ENCODE results near the gene CDHR5.
"Not testable (repeated sequence)": the region's sequence is repeated elsewhere in the genome, so short reads cannot be mapped to it uniquely, and the experiment has no call there.

CDHR5 gene

GRCh38 chr11:624705-625635, at the start of gene CDHR5:
Gene CDHR5, minus strand, starts transcription at chr11:624955. Its CDS starts 53 bp downstream, at chr11:624902.
- no peak for DNase-seq (ENCODE audit: low read depth in 4 of 4, low spot score in 1 of 4)

GRCh38 chr11:674406-674805, 49.7 kb upstream of the CDHR5 start:
- DNase-seq (ENCODE audit: low read depth in 4 of 4, low spot score in 1 of 4): no peak

- no peak for DNase-seq (ENCODE audit: low read depth in 4 of 4, low spot score in 1 of 4)
Measured at GRCh38 chr11:673866-674265, 49.1 kb upstream of the CDHR5 start.

GRCh38 chr11:665704-666281, 41.0 kb upstream of the CDHR5 start:
- DNase-seq (ENCODE audit: low read depth in 4 of 4, low spot score in 1 of 4): no peak

GRCh38 chr11:665062-665703, 40.4 kb upstream of the CDHR5 start:
- DNase-seq (ENCODE audit: low read depth in 4 of 4, low spot score in 1 of 4): no peak

- DNase-seq (ENCODE audit: low read depth in 4 of 4, low spot score in 1 of 4): no peak
Measured at GRCh38 chr11:662689-663274, 38.0 kb upstream of the CDHR5 start.

GRCh38 chr11:660681-661444, 36.1 kb upstream of the CDHR5 start:
- no peak for DNase-seq (ENCODE audit: low read depth in 4 of 4, low spot score in 1 of 4)

- no peak for DNase-seq (ENCODE audit: low read depth in 4 of 4, low spot score in 1 of 4)
Measured at GRCh38 chr11:660281-660680, 35.5 kb upstream of the CDHR5 start.

- DNase-seq (ENCODE audit: low read depth in 4 of 4, low spot score in 1 of 4): no peak
Measured at GRCh38 chr11:659532-660085, 34.9 kb upstream of the CDHR5 start.

GRCh38 chr11:657691-658126, 33.0 kb upstream of the CDHR5 start:
- DNase-seq (ENCODE audit: low read depth in 4 of 4, low spot score in 1 of 4): no peak

- DNase-seq (ENCODE audit: low read depth in 4 of 4, low spot score in 1 of 4): no peak
Measured at GRCh38 chr11:656866-657265, 32.1 kb upstream of the CDHR5 start.

GRCh38 chr11:656426-656825, 31.7 kb upstream of the CDHR5 start:
- no peak for DNase-seq (ENCODE audit: low read depth in 4 of 4, low spot score in 1 of 4)

GRCh38 chr11:655036-655726, 30.4 kb upstream of the CDHR5 start:
- DNase-seq (ENCODE audit: low read depth in 4 of 4, low spot score in 1 of 4): no peak

GRCh38 chr11:654444-654843, 29.7 kb upstream of the CDHR5 start:
- not testable (repeated sequence) for DNase-seq (ENCODE audit: low read depth in 4 of 4, low spot score in 1 of 4)

- DNase-seq (ENCODE audit: low read depth in 4 of 4, low spot score in 1 of 4): no peak
Measured at GRCh38 chr11:653837-654236, 29.1 kb upstream of the CDHR5 start.

GRCh38 chr11:653136-653535, 28.4 kb upstream of the CDHR5 start:
- DNase-seq (ENCODE audit: low read depth in 4 of 4, low spot score in 1 of 4): not testable (repeated sequence)

- DNase-seq (ENCODE audit: low read depth in 4 of 4, low spot score in 1 of 4): no peak
Measured at GRCh38 chr11:650482-650881, 25.7 kb upstream of the CDHR5 start.

- not testable (repeated sequence) for DNase-seq (ENCODE audit: low read depth in 4 of 4, low spot score in 1 of 4)
Measured at GRCh38 chr11:647672-648158, 23.0 kb upstream of the CDHR5 start.

- no peak for DNase-seq (ENCODE audit: low read depth in 4 of 4, low spot score in 1 of 4)
Measured at GRCh38 chr11:646214-646613, 21.5 kb upstream of the CDHR5 start.

GRCh38 chr11:645536-645935, 20.8 kb upstream of the CDHR5 start:
- no peak for DNase-seq (ENCODE audit: low read depth in 4 of 4, low spot score in 1 of 4)

Data from stimulated activated CD4-positive, alpha-beta T cell treated with anti-CD3 and anti-CD28 coated beads, Interleukin-1b, Interleukin-23, amount 100 ng/mL, for 24 hours (primary cell).